ENCODE measurements around the gene ACTG1.

Gene ACTG1

DNA sequence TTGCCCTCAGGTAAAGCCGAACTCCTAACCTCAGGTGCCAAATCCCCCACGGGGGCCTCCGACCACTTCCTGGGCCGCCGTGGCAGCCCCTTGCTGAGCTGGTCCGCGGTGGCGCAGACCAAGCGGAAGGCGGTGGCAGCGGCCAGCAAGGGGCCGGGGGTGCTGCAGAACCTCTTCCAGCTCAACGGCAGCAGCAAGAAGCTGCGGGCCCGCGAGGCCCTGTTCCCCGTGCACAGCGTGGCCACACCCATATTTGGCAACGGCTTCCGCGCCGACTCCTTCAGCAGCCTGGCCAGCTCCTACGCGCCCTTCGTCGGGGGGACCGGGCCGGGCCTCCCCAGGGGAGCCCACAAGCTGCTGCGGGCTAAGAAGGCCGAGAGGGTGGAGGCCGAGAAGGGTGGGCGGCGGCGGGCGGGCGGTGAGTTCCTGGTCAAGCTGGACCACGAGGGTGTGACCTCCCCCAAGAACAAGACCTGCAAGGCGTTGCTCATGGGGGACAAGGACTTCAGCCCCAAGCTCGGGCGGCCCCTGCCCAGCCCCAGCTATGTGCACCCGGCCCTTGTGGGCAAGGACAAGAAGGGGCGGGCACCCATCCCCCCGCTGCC, 51.6 kb downstream of the ACTG1 start:
- no peak for DNase-seq

All from hematopoietic multipotent progenitor cell treated with erythropoietin and hydrocortisone succinate and interleukin-3 and kit ligand, for 8 days (in vitro differentiated cells).